ENCODE data around the gene SPTAN1.
"Not testable (repeated sequence)": the region's sequence is repeated elsewhere in the genome, so short reads cannot be mapped to it uniquely, and the experiment has no call there.

Gene SPTAN1

DNA sequence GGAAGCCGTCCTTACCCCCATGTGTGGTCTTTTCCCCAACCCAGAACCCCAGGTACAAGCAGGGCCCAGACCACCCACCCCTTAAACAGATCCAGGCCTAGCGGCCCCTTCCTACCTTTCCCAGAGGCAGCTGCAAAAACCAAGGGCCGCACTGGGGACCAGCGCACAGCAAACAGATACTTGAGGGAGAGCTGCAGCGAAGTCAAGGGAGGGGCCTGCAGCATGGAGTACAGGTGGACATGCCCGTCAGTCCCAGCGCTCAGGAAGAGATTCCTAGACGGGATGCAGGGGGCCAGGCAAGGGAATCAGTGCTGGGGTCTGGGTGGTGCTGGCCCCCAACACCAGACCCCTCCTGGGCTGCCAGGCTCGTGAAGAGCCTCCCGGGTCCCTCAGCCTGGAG is 81.7 kb downstream of the SPTAN1 start:
- no peak for DNase-seq

DNA sequence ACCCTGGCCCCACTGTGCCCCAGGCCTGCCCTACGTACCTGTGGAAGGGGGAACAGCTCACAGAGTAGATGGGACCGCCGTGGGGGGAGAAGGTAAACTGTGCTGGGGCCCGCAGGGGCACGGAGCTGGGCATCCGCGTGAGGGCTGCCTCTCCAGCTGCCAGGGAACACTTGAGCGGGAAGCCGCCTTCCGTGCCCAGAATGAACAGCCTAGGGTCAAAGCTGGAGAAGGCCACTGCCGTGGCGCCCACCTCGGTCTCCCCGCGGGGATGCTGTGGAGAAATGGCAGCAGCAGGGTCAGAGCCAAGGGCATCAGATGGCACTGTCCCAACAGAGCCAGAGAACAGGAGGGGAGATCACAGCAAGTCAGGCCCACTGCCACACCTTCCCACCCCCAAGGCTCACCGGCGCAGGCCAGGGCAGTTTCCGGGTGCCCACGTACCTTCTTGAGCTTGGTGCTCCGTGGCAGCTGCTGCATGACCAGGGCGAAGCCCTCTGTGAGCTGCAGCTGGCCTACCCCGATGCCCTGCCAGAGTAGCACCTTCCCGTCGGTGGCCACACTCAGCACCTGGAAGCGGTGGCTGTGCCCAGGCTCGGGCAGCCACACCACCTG is 82.4 kb downstream of the SPTAN1 start:
- DNase-seq = no peak

DNA sequence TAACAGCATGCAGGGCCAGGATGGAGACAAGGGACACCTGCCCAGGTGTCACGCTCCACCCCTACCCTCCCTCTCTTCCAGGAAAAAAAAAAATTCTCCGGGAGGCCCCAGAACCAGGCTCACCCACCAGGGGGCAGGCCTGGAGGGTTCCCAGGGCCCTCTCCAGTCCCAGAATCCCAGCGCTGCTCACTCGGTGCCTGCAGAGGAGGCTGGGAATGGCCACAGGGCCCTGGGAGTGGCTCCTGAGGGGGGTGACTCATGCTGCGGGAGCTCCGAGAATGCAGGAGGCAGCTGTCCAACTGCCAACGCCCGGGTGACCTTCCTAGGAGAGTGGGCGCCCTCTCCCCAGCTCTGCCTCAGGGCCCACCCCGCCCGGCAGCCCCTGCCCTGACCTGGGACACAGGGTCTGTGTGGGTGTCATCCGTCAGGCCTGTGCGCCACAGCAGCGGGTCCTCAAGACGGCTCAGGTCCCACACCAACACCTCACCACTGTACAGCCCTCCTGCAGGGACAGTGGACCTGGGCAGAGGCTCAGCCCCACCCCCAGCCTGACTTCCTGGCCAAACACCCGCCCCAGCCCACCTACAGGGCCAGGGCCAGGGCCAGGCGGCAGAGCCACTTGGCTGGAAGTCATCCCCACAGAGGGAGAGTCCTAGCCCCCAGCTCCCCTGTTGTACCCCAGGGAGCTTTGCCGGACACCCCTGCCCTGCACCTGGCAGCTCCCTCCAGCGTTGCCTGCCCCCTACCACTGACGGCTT is 83.1 kb downstream of the SPTAN1 start:
- DNase-seq = peak; percentile 85

DNA sequence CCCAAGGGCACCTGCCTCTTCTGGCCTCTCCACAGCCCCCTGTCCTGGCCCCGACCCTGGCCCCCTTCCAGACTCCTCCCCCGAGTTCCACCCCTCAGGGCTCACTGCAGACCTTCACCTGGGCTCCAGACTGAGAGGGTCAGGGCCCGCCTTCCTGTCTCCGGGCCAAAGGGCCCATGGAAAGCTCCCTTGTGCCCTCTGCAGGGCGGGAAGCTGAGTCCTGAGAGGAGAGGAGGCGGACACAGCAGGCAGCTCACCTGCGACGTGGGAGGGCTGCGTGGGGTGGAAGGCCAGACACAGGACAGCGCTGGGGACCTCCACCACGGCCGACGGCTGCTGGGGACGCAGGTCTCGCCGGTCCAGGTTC is 83.6 kb downstream of the SPTAN1 start:
- peak; percentile 49 for DNase-seq

DNA sequence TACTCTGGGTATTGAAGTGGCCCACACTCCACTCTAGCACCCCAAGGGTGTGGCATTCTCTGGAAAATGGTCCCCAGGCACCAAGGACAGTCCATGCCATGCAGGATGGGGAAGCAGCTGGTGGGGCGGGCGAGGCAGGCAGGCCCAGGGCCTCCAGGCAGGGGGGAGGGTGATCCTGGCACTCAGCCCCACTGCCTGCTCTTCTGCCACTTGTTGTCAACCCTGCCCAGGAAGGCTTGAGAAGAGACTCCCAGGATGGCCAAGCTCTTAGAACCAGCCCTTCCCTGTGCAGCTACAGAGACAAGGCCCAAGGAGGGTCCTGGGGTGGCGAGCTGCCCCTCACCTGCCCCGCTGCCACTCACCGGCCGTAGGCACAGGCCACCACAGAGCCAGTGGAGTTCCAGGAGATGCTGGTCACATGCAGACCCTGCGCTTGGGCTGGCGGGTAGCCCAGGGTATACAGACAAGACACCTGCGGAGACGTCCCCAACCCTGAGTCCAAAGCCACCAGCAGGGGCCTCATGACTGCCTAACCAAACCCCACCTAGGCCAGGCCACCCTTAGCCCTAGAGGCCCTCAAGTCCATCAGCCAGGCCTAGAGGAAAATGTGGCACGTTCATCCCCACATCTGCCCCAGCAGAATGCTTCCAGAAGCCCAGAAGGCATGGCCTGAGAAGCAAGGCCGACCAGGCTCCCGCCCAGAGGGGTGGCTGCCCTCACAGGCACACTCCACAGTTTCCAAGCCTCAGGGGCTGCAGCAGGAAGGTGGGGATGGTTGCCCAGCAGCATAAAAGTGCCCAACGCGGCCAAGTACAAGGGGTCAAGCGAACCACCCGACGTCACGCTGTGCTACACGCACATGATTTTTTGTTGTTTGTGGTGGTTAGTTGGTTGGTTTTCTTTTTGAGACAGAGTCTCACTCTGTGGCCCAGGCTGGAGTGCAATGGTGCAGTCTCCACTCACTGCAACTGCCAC is 84.5 kb downstream of the SPTAN1 start:
- DNase-seq = peak; percentile 62

DNA sequence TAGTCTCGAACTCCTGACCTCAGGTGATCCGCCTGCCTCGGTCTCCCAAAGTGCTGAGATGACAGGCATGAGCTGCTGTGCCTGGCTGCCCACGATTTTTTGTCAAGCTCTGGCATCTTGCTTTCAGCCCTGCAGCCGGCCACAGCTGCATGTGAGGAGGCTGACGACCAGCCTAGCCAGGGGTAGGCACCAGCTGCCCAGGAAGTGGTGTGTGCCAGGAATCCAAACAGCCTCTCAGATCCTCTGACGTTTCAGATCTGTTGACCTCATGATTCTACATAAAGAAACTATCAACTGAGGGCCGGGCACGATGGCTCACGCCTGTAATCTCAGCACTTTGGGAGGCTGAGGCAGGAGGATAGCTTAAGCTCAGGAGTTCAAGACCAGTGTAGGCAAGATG is 85.3 kb downstream of the SPTAN1 start:
- DNase-seq = peak; percentile 60

DNA sequence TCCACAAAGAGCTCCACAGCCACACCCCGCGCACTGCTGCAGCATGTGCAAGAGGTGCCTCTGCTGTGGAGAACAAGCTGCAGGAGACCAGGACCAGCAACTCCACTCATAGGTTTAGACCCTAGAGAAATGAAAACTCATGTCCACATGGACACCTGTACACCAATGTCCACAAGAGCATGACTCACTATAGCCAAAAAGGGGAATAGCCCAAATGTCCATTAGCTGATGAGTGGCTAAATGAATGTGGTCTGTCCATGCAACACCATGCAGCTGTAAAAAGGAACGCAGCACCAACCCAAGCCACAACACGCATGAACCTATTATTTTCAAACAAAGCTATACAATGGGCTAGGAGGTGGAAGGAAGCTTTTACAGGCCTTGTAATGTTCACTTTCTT is 86.2 kb downstream of the SPTAN1 start:
- no peak for DNase-seq

DNA sequence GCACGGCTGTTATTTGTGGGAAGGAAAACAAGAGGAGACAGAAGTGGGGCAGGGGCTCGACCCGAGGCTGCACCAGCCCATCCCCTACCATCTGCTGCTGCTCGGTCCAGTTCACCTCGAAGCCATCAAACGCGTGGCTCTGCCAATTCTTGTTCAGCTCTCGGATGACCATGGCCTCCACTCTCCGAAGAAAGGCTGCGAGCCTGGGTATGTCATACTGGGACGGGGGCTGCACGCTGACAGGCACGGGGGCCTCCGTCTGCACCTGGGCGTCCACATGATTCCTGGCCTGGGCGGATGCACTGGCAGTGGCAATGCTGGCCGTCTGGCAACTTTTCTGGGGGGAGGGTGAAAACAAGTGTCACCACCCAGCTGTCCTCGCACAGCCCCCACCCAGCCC is 88.2 kb downstream of the SPTAN1 start:
- DNase-seq = no peak

DNA sequence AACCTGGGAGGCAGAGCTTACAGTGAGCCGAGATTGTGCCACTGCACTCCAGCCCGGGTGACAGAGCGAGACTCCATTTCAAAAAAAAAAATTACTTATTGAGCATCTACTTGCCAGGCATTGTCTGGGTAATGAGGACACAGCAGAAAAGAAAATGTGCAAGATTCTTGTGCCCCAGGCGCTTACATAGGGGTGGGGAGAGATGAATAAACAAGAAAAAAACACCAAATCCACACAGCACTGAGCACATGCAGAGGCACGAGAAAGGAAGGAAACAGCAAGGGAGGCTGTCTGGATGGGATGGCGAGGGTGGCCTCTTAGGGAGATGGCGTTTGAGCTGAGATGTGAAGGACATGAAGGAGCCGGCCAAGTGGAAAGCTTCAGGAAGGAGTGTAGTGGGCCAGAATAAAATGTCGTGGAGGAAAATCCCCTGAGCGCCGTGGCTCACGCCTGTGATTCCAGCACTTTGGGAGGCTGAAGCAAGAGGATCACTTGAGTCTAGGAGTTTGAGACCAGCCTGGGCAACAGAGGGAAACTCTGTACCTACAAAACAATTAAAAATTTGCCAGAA is 90.4 kb downstream of the SPTAN1 start:
- no peak for DNase-seq

DNA sequence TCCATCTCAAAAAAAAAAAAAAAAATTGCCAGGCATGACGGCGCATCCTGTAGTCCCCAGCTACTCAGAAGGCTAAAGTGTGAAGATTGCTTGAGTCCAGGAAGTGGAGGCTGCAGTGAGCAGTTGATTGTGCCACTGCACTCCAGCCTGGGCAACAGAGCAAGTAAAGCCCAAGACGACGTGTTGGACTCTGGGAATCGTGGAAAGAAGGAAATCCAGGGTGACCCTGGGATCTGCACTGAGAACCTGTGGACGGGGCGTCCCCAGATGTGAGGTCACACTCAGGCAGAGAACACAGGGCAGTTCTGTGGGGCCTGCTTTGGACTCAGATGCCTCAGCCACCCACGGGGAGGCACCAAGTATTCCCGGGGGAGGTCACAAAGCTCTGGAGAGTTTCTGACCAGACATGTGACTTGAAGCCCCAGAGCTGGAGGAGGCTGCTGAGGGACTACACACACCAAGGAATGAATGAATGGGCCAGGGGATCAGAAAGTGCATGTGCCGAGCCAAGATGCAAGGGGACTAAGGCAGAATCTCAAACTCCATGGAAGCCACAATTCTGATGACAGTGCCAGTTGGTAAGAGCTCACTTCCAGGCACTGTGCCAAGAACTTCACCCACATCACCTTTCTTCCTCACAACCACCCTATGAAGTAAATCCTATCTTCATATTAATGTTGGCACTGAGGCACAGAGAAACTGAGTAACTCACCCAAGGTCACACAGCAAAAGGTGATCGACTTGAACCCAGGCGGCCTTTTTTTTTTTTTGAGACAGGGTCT is 91.3 kb downstream of the SPTAN1 start:
- no peak for DNase-seq

DNA sequence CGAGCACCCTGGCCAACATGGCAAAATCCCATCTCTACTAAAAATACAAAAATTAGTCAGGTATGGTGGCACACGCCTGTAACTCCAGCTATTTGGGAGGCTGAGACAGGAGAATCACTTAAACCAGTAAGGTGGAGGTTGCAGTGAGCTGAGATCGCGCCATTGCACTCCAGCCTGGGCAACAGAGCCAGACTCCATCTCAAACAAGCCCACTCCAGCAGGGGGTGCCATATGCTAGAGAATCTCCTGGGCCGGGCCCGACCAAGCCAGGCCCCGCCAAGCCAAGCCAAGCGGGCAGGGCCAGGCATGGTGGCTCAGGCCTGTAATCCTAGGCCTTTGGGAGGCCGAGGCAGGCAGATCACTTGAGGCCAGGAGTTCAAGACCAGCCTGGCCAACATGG is 95.8 kb downstream of the SPTAN1 start:
- DNase-seq = not testable (repeated sequence)

DNA sequence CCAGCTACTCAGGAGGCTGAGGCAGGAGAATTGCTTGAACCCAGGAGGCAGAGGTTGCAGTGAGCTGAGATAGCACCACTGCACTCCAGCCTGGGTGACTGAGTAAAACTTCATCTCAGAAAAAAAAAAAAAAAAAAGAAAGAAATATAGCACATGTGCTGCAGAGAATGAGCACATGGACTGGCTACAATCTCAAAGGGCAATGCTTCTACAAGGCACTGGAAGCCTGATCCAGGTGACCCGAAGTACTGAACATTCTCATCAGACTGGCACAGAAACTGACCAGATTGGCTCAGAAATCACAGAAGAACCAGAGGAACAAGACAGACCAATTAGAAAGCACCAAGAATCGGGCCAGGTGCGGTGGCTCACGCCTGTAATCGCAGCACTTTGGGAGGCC is 99.4 kb downstream of the SPTAN1 start:
- DNase-seq = no peak

DNA sequence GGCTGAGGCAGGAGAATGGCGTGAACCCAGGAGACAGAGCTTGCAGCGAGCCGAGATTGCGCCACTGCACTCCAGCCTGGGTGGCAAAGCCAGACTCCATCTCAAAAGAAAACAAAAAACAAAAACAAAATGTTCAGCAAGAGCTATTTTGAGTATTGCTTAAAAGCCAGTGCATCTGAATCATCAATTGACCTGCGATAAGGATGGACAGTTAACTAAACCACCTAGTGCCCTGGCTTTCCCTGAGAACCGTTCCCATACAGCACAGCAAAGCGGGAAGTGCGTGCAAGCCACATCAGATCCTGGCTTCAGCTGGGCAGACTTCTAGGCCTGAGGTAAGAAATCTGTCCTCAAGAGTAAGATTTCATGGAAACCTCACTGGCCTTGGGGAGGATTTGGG is 101.5 kb downstream of the SPTAN1 start:
- no peak for DNase-seq

DNA sequence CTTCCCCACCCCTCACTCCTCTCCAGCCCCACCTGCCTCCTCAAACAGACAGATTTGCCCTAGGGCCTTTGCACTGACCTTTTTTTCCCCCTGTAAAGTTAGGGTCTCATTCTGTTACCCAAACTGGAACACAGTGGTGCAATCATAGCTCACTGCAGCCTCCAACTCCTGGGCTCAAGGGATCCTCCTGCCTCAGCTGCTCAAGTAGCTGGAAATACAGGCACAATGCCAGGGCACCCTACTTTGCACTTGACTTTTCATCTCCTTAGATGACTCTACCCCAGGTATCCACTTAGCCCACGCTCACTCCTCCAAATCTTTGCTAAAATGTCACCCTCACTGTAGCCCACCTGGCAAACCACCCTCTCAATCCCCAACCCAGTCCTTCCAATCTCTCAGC is 102.1 kb downstream of the SPTAN1 start:
- no peak for DNase-seq

DNA sequence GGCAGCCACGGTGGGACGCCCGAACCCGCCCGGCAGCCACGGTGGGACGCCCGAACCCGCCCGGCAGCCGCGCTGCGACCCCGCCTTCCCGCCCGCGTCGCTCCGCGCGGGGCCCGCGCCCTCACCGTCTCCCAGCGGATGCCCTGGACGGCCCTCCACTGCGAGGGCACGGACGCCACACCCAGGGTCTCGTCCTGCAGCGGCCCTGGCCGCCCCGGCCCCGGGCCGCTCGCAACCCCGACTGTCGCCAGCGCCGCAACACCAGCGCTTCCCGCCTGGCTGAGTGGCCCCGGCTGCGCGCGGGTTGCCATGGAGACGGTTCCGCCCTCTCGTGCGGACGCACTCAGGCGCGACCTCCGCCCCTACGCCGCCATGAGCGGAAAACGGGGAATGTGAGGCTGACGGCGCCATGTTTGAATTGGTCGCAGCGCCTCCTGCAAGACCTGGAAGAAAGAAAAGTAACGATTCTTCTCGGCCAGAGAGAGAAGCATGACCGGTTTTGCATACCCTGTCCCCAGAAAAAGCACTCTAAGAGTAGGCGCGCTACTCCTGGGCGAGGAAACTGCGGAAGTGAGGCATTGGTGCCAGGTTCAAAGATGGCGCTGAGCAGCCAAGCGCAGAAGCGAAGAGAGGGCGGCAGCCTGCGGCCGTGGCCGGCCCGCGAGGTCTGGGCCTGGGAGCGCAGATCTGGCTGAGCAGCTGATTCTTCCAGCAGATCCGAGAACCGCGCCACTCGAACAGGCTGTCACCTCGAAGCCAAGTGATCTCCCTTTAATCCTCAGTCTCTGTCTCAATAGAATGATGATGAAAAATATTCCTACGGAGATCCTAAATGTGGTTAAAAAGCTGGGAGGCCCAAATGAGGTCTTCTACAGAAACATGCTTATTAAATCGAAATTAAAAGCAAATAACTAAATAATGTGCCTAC is 104.3 kb downstream of the SPTAN1 start, which contains the start of gene DYNC2I2:
TSS of gene DYNC2I2 (minus strand) at position 432 of the 928 bp plus-strand sequence. CDS start at position 311, 121 bp downstream.
- DNase-seq = peak; percentile 52

DNA sequence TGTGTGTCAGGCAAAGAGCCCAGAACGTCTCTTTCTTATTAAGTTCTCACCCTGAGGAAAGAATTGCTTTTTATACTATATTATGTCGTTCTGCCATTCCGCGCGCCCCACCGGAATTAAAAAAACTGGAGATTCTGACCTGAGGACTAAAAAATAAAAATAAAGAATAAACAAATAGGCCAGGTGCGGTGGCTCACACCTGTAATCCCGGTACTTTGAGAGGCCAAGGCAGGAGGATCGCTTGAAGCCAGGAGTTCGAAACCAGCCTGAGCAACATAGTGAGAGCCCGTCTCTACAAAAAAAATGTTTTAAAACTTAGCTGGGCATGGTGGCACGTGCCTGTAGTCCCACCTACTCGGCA is 104.9 kb downstream of the SPTAN1 start:
- no peak for DNase-seq

DNA sequence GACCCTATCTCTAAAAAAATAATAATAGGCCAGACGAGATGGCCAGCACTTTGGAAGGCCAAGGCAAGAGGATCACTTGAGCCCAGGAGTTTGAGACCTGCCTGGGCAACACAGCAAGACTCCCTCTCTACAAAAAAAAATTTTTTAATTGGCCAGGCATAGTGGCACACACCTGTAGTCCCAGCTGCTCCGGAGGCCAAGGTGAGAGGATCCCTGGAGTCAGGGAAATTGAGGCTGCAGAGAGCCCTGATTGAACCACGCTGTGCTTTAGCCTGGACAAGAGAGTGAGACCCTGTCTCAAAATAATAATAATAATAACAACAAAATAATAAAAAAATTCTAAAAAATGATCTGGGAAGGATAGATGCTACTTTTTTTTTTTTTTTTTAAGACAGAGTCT is 105.4 kb downstream of the SPTAN1 start:
- no peak for DNase-seq

DNA sequence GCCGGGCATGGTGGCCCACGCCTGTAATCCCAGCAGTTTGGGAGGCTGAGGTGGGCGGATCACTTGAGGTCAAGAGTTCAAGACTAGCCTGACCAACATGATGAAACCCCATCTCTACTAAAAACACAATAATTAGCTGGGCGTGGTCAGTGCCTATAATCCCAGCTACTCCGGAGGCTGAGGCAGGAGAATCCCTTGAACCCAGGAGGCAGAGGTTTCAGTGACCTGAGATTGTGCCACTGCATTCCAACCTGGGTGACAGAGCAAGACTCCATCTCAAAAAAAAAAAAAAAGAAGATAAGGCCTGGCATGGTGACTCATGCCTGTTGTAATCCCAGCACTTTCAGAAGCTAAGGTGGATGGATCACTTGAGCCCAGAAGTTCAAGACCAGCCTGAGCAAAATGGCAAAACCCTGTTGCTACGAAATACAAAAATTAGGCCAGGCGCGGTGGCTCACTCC is 114.1 kb downstream of the SPTAN1 start:
- DNase-seq = not testable (repeated sequence)

DNA sequence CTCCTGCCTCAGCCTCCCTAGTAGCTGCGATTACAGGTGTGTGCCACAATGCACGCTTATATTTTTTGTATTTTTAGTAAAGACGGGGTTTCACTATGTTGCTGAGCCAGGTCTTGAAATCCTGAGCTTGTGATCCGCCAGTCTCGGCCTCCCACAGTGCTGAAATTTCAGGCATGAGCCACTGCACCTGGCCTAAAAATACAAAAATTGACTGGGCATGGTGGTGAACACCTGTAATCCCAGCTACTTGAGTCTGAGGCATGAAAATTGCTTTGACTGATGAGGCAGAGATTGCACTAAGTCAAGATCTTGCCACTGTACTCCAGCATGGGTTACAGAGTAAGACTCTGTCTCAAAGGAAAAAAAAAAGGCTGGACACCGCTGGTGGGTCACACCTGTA is 117.4 kb downstream of the SPTAN1 start:
- no peak for DNase-seq

DNA sequence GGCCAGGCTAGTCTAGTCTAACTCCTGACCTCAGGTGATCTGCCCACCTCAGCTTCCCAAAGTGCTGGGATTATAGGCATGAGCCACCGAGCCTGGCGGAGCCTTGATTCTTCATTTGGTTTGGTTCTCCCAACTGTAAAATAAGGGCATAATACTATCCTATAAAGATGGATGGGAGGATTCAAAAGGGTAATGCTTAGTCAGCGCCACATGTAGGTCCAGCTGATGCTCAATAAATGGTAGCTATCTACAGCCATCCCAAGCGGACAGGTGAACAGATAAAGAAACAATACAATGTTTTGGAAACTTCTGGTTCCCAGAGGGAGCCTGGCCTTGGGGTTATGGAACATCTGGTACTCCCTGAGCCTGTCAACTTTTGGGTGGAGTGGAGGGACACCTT is 123.0 kb downstream of the SPTAN1 start:
- no peak for DNase-seq

DNA sequence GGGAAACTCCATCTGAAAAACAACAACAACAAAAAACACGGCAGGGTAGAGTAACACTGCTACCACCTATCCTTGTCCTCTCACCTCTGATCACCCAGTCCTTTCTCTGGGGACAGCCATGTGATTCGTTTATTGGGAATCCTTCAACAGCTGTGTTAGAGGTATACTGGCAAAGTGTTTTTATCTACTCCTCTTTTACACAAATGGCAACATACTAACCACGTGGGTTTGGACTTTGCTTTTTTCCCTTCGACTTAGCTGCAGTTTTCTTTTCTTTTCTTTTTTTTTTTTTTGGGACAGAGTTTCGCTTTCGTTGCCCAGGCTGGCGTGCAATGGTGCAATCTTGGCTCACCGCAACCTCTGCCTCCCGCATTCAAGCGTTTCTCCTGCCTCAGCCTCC is 125.4 kb downstream of the SPTAN1 start:
- DNase-seq = no peak
